Vagina (tissue), 2 donors: ENCODE data around the gene ZAP70.

Experiments
- CTCF ChIP-seq, 3 experiments: fragments of 450-650 bp in 2 of 3; fragments of 200-600 bp in 1 of 3; sonication (generic) in 1 of 3; IDR thresholded peaks; one replicate each; pipeline ENCODE4 v1.5.1; 2017 to 2019; ENCODE audit warnings: antibody characterized with exemption in 3 of 3, mild to moderate bottlenecking in 2 of 3, moderate library complexity in 2 of 3
- POLR2A ChIP-seq, 2 donors: fragments of 450-650 bp; IDR thresholded peaks; one replicate each; pipeline ENCODE4 v1.6.1; 2017; ENCODE audit warnings: antibody characterized with exemption in 2 of 2, mild to moderate bottlenecking in 2 of 2, moderate library complexity in 2 of 2
- POLR2AphosphoS5 ChIP-seq, 2 donors: sonication (generic); formaldehyde crosslinking; IDR thresholded peaks; one replicate each; pipeline ENCODE4 v1.9.0; 2017; ENCODE audit warnings: antibody characterized with exemption in 2 of 2, mild to moderate bottlenecking in 2 of 2, low read depth in 1 of 2; ENCODE audit not compliant: insufficient read depth in 1 of 2

GRCh38 chr2:97739893-97740245 lies 26.5 kb downstream of the ZAP70 start:
- TF ChIP-seq POLR2A (IDR thresholded peaks at IDR 0.05), result no peak
- no peak for TF ChIP-seq CTCF (IDR thresholded peaks at IDR 0.05)
- no peak for TF ChIP-seq POLR2AphosphoS5 (IDR thresholded peaks at IDR 0.05; ENCODE audit: insufficient read depth in 1 of 2, low read depth in 1 of 2)
